Activated T-cell treated with anti-CD3 and anti-CD28 coated beads, Interleukin-2, amount 50 U/mL, for 1 hour (primary cell): ENCODE results near the gene PRR29.
"Not testable (repeated sequence)": the region's sequence is repeated elsewhere in the genome, so short reads cannot be mapped to it uniquely, and the experiment has no call there.

Experiments used
- DNase-seq: peaks from one replicate; pipeline ENCODE4 v3.0.0-alpha.2; 2020

Gene PRR29

GRCh38 chr17:64016974-64017373 is 18.8 kb downstream of the PRR29 start:
- no peak for DNase-seq

GRCh38 chr17:64017381-64017980 is 19.3 kb downstream of the PRR29 start:
- DNase-seq: no peak

GRCh38 chr17:64019551-64019961 is 21.4 kb downstream of the PRR29 start:
- DNase-seq: not testable (repeated sequence)

DNA sequence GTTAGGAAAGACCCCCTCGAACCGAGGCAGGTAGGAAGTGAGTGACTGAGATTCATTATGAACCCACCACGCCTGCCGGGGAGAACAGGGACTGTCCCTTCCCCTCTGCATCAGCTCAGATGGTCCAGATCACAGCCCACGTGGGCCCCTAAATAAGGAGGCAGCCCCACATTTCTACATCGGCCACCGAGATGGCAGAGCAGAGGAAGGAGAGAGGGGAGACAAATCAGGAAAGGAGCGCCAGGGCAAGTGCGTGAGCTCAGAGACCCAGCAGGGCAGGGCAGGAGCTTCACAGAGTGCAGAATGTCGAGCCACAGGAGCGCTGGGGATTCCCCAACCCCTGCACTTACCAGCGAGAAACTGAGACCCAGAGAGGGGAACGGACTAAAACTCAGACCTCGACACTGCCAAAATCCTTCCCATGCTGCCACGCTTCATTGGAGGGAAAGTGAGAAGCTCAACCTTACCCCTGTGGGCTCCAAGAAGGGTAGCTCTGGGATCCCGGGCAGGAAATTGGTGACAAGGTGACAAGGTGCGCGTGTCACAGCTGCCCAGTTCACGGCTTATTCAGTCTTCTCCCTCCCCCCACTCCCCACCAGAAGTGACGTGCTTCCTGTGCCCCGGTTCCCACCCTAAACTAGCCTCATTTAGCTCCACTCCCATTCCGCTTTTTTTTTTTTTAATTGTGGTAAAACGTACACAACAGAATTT is 22.1 kb downstream of the PRR29 start, which contains the start of gene ICAM2:
Gene ICAM2 (minus strand): TSS at position 578 of the 711 bp plus-strand sequence. CDS start 13,942 bp downstream, outside the sequence.
- DNase-seq: peak; percentile 86

DNA sequence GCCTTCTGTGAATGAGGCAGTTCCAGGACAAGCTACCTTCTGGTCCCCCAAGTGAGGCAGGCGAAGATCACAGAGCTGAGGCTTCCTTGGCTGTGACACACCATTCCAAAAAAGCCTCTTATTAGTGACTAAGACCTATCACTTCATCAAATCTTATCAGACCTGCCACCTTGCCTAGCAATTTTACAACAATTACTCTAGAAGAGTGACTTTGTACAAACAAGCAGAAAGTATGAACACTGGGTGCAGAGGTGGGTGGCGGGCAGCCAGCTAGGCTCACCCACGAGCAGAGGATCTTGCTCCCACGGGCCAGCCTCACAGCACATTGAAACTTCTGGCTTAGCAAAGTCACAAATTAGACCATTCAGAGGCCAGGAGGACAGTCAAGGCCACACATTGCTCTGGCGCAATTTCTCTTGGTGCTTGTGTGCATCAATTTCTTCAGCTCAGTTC is 24.5 kb downstream of the PRR29 start:
- DNase-seq: no peak

GRCh38 chr17:64024215-64024654 is 26.1 kb downstream of the PRR29 start:
- no peak for DNase-seq

DNA sequence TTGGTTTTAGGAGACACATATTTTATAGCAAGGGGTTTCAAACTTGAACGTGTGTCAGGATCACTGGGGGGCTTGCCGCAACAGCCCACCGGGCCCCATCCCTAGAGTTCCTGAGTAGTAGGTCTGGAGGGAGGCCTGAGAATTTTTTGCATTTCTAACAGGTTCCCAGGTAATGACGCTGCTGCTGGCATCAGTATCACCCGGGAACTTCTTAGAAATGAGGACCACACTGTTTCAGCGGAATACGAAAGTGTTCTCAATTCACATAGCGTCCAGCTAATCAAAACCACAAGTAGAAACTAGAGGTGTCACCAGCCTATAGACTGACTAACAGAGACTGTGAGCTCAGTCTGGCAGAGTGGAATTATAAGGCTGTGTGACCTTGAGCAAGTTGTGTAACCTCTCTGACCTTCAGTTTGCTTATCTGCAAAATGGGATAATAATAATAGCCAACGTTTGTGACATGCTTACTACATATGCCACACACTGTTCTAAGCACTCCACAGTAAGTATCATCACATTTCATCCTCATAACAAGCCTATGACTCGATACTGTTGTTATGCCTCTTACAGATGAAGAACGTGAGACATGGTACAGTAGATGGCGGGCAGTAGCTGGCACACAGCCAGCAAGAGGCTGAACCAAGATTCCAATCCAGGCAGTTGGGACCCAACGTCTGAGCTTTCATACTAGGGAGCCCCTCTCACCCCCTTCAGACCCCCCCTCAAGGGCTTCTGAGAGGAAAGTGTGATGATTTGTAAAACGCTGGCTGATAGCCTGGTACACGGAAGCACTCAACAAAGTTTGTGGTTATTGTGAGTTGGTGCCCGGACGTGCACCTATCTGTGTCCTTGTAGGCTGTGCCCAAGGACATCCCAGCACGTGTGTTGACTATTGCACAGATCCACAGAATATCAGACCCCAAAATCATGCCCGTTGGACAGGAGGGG is 26.9 kb downstream of the PRR29 start:
- peak; percentile 76 for DNase-seq

- DNase-seq: peak; percentile 91
These were observed 27.7 kb downstream of the PRR29 start for GRCh38 chr17:64025732-64026294.

DNA sequence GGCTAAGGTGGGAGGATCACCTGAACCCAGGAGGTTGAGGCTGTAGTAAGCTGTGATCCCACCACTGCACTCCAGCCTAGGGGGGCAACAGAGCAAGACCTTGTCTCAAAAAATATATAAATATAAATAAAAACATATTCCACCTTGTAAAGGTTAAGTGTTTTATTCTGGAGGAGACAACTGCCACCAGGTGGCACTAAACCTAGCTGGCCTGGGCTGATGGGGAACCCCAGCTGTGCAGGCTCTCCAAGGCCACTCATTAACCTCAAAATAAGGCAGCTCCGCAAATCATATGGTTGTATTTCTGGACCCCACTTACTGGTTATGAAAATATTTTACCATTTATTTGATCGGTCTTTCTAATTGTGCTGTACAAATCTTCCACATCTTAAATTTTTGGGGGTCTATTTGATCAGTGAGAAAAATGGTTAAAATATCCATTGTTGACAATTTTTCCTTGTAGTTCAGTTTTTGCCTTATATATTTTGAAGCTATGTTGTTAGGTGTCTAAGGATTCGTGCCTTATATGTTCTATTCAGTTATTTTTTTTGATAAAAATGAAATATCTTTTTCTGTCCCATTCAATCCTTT is 30.8 kb downstream of the PRR29 start:
- peak; percentile 68 for DNase-seq

- no peak for DNase-seq
These were observed 33.9 kb downstream of the PRR29 start for GRCh38 chr17:64032081-64032480.

GRCh38 chr17:64036198-64036922 is 38.2 kb downstream of the PRR29 start:
- DNase-seq: no peak

DNA sequence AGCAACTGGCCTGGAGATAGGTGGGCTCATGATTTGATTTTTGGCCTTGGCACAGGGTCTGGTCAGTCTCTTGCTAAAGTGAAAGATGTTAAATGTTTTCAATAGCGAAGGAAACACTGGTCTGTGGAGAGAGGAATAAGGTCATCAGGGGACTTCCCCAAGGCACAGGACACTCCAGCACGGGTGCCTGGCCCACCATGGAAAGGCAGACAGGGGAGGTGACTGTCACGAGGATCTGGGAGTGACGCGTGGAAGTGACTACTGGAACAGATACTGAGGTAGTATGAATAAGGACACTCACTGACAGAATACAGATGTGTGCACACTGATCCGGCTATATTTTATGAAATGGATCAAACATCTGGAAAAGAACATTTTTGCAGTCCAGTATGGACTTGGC is 39.0 kb downstream of the PRR29 start:
- DNase-seq: no peak

DNA sequence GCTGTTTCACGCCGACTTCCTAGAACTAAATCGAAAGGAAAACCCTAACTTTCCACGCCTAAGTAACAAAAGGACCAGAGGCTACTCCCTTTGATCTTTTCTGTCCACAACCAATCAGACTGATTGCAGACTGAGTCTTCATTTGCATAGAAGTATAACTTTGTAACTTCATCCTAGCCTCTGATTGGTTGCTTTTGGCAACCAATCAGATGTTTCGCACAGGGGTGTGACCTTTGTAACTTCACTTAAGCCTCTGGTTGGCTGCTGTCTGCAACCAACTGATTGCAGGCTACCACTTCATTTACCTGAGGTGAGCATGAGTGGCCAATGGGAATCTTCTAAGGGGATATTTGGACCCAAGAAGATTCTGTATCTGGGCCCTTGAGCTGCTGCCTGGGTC is 39.7 kb downstream of the PRR29 start:
- DNase-seq: no peak

DNA sequence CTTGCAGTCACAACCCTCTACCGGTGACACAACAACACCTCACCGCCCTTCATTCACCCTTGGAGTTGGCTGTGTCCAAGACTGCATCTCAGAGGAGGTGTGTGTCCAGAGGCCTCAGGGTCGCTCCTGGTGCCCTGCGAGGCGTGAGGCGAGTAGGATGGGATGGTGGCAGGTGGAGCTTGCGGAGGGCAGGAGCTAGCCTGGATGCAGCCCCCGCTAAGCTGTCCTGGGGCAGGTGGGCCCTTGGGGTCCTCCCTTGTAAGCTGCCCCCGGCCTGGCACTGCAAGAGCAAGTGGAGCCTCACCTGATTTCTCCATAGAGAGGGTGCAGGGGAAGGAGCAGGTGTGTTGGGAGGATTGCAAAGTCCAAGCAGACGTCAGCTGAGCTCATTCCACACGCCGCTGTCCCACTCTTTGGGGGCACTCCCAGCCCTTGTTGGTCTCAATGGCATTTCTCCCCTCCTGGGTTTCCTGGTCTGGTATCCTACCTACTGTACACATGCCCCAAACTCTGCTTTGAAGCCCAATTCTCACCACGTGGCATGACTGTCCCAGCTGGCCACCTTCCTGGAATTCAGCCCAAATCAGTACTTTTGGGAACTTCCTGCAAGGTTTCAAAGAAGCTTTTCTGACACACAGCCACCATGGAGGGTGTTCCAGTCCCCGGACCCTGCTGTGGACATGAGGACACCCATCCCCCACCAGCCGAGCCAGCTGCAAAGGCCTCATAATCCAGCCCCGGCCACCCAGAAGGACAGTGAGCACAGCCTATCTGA is 40.4 kb downstream of the PRR29 start:
- DNase-seq: no peak

GRCh38 chr17:64039106-64039400 is 40.9 kb downstream of the PRR29 start:
- DNase-seq: no peak

DNA sequence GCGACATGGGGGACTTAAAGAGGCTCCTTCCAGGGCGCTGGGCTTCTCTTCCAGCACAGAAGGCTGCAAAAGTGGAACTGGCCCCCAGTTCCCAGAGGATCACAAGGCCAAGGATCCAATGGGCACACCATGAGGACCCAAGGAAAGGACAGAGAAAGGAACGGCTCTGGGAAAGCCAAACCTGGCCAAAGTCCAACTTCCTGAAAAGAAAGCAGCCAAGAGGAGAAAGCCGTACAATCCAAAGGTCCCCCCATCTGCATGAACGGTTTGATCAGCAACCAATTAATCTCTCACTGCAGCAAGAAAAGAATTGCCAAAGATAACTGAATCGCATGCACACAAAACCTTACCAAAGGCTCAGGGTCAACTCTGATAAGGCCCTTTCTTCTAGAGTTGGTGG is 42.1 kb downstream of the PRR29 start:
- DNase-seq: no peak

DNA sequence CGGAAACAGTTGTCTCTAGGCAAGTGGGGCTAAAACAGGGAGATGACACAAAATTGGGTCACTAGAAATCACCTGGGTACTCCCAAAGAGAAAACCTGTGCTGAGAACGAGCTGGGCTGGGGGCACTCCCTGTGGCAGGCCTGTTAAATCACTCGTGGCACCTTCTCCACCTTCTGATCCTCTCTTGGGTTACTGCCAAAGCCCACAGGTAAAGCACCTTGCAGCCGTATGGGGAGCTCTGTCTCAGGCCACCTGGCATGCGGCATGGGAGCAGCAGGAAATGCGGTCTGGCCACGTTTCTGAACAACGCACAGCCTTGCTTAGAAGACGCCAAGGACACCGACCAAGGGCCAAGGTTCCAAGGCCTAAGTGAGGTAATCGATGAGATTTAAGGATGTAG is 43.8 kb downstream of the PRR29 start:
- DNase-seq: no peak

- no peak for DNase-seq
These were observed 44.7 kb downstream of the PRR29 start for GRCh38 chr17:64042700-64043485.

DNA sequence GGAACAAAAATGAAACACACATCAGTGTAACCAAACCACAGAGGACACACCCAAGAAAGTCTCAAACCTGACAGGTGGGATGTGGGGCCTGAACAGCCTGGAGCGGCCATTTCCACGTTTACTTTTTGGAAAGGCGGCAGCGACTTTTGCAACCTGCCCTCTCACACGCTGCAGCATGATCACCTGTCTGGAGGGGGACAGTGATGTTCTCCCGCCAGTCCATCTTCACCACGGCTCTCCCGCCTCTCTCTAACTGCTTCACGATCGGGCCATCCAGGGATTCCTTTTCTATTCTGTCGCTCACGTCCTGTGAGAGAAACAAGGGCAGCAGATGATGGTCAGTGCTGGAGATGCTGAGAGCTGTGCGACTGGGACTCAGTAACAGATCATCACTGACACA is 47.0 kb downstream of the PRR29 start:
- DNase-seq: no peak

DNA sequence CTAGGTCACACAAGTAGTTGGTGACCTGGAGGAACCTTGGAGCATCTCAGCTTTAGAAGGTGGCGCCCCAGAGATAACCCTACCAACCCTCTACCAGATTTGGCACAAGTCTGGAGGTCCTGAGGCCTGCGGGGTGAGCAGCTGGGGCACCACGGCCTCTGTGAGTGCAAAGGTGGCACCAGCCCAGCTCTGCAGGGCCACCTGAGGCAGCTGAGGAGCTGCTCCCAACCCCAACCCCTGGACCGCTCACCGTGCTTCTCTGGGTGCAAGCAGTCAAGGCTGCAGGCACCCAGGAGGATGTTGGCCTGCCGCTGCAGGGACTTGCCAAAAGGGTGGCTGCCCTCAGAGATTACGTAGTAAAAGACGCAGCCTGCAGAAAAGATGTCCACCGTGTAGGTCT is 50.7 kb downstream of the PRR29 start:
- no peak for DNase-seq
